ENCODE measurements around the gene NUDT22. TPM values are rescaled to one million over a fixed set of nuclear protein-coding genes. Genes with fewer than 3 reads are reported as not detected.

The NUDT22 gene
- total RNA-seq, 2 donors from 2014 or later, result 73.3 to 95.6 TPM

- no peak for DNase-seq (ENCODE audit: low spot score)
- H3K27ac ChIP-seq, result peak overlapping the region in 1 of 2 donors; percentile 97
- H3K4me1 ChIP-seq, result peaks cover 0 to 76% of the 10 kb centered on the region in 2 donors
- no peaks in the 10 kb centered on the region for H3K27me3 ChIP-seq
- peaks cover 6% of the 10 kb centered on the region for H3K36me3 ChIP-seq
- H3K4me3 ChIP-seq, result no peak overlapping the region
- TF ChIP-seq CTCF (IDR thresholded peaks at IDR 0.05), result no peak
- H3K9me3 ChIP-seq, result no peaks in the 10 kb centered on the region
These were observed 6.3 kb downstream of the NUDT22 start for GRCh38 chr11:64232182-64232966.

DNA sequence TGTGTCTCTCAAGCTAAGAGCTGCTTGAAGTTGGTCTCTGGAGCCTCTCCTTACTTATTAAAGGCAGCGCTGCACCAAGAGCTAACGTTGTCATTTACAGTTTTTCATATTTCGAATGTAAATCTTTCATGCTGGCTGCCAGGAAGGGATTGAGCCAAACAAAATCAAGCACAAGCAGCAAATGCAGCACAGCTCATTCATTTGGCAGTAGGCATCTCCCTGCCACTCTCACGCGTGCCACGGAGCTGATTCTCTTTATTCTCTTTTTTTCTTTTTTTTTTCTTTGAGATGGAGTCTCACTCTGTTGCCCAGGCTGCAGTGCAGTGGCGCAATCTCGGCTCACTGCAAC, 6.9 kb downstream of the NUDT22 start:
- peaks cover 0 to 76% of the 10 kb centered on the region in 2 donors for H3K4me1 ChIP-seq
- no peak overlapping the region for H3K27ac ChIP-seq
- DNase-seq (ENCODE audit: low spot score), result no peak
- TF ChIP-seq CTCF (IDR thresholded peaks at IDR 0.05), result no peak
- H3K27me3 ChIP-seq, result no peaks in the 10 kb centered on the region
- peaks cover 6% of the 10 kb centered on the region for H3K36me3 ChIP-seq
- no peaks in the 10 kb centered on the region for H3K9me3 ChIP-seq
- no peak overlapping the region for H3K4me3 ChIP-seq

DNA sequence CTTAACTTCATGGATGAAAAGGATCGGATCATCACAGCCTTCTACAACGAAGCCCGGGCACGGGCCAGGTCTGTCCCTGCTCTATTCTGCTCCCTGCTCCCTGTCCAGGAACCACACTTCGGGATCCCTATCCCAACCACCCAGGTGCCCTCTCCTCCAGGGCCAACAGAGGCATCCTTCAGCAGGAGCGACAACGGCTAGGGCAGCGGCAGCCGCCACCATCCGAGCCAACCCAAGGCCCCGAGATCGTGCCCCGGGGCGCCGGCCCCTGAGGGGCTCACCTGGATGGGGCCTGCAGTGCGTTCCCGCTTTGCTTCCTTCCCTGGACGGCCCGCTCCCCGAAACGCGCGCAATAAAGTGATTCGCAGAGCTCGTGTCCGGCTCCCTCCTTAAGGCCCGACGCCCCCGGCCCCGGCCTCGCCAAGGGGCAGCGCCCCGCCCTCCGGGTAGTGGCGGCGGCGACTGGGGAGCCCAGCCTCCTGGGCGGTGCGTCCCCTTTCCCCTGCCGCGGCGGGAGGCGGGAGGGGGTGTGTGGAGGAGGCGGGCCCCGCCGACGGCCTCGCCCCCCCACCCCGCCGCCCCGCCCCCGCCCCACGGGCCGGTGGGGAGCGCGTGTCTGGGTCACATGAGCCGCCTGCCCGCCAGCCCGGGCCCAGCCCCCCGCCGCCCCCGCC, 8.0 kb downstream of the NUDT22 start, which contains the start of gene VEGFB:
VEGFB (plus strand) TSS at position 672 of the 674 bp plus-strand sequence. CDS start 250 bp downstream, outside the sequence.
- peaks cover 0 to 73% of the 10 kb centered on the region in 2 donors for H3K4me1 ChIP-seq
- peak within 1 kb of the TSS; percentile 89 to 90 for H3K27ac ChIP-seq
- peak within 1 kb of the TSS; percentile 69 to 75 for H3K4me3 ChIP-seq
- peaks cover 6% of the 10 kb centered on the region for H3K36me3 ChIP-seq
- no peaks in the 10 kb centered on the region for H3K27me3 ChIP-seq
- TF ChIP-seq CTCF (IDR thresholded peaks at IDR 0.05), result no peak
- no peaks in the 10 kb centered on the region for H3K9me3 ChIP-seq
- DNase-seq (ENCODE audit: low spot score), result no peak

GRCh38 chr11:64234647-64235379, 8.7 kb downstream of the NUDT22 start:
- Histone ChIP-seq H3K4me3 (peak overlapping the region; percentile 69 to 75), H3K27ac (peak overlapping the region; percentile 89 to 90), H3K9me3 (no peaks in the 10 kb centered on the region), H3K27me3 (no peaks in the 10 kb centered on the region), H3K4me1 (peaks cover 0 to 67% of the 10 kb centered on the region in 2 donors), H3K36me3 (peaks cover 6% of the 10 kb centered on the region)
- DNase-seq (ENCODE audit: low spot score), result no peak
- TF ChIP-seq CTCF (IDR thresholded peaks at IDR 0.05), result no peak

GRCh38 chr11:64235437-64236161, 9.5 kb downstream of the NUDT22 start:
- Histone ChIP-seq H3K27ac (peak overlapping the region; percentile 89 to 90), H3K36me3 (peaks cover 6% of the 10 kb centered on the region), H3K27me3 (no peaks in the 10 kb centered on the region), H3K4me1 (peaks cover 0 to 71% of the 10 kb centered on the region in 2 donors), H3K9me3 (no peaks in the 10 kb centered on the region), H3K4me3 (peak overlapping the region; percentile 69 to 75)
- no peak for DNase-seq (ENCODE audit: low spot score)
- no peak for TF ChIP-seq CTCF (IDR thresholded peaks at IDR 0.05)

All from right atrium auricular region (tissue), 2 donors.